Mesodermal cell (in vitro differentiated cells): Measurements from ENCODE around the gene SLC16A14.

ENCODE experiments used
- H3K27ac ChIP-seq: 2 replicates; pipeline ENCODE4 v1.7.0; 2013; ENCODE audit warnings: mild to moderate bottlenecking, low read depth, low read length, moderate library complexity; ENCODE audit not compliant: severe bottlenecking
- H3K36me3 ChIP-seq: 2 replicates; pipeline ENCODE4 v1.7.1; 2013; ENCODE audit warnings: mild to moderate bottlenecking, low read length, moderate library complexity; ENCODE audit not compliant: control insufficient read depth, insufficient read depth
- H3K4me1 ChIP-seq: one replicate; pipeline ENCODE4 v1.7.1; 2013; ENCODE audit warnings: mild to moderate bottlenecking, low read length; ENCODE audit not compliant: insufficient read depth, control insufficient read depth, poor library complexity, severe bottlenecking
- H3K4me3 ChIP-seq: 2 replicates; pipeline ENCODE4 v1.7.0; 2013; ENCODE audit warnings: low read length, control low read depth, mild to moderate bottlenecking; ENCODE audit not compliant: insufficient read depth, poor library complexity, severe bottlenecking; ENCODE audit errors: extremely low read depth
- H3K9me3 ChIP-seq: 2 replicates; pipeline ENCODE4 v1.7.1; 2013; ENCODE audit warnings: mild to moderate bottlenecking, low read length, moderate library complexity; ENCODE audit not compliant: control insufficient read depth
- WGBS, 2 experiments: methylation state at CpG; one replicate each; pipeline ENCODE4 v1.1.5; 2013; ENCODE audit warnings: missing lambda C conversion rate in 2 of 2; ENCODE audit not compliant: insufficient coverage in 2 of 2; 5-methylcytosine and 5-hydroxymethylcytosine counted together

The SLC16A14 gene

DNA sequence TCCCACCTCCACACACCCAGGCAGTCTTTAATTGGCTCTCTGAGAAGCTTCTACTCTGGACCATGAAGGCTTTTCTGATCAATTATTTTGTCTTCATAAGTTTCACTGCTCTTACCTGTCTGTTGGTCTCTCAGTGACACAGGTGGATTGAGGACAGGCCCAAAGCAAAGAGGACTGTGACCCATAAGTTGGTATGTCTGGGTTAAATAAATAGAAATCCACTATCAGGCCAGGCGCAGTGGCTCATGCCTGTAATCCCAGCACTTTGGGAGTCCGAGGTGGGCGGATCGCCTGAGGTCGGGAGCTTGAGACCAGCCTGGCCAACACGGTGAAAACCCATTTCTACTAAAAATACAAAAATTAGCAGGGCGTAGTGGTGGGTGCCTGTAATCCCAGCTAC, 2.7 kb upstream of the SLC16A14 start:
- no peak overlapping the region for H3K4me3 ChIP-seq
- peaks cover 5% of the 10 kb centered on the region for H3K4me1 ChIP-seq
- no peak overlapping the region for H3K27ac ChIP-seq
- H3K9me3 ChIP-seq = no peaks in the 10 kb centered on the region
- WGBS, 2 experiments = 80% methylated on average over 1 of the region's 7 CpGs; no CpG with 5 or more reads in 1 of the 2 experiments
- no peaks in the 10 kb centered on the region for H3K36me3 ChIP-seq

DNA sequence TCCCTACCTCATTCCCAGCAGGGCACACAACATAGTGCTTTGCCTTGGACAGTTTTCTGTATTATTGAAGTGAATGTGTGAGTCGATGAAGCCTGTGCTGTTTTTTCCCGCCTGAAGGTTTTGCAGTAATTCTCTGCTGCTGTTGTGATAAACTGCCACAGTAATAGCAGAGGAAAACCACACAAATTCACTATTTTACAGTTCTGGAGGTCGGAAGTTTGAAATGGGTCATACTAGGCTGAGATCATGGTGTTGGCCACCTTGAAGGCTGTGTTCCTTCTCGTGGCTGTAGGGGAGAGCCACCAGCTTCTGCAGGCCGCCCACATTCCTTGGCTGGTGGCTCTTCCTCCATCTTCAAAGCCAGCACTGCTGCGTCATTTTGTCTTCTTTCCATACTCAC, 678 bp upstream of the SLC16A14 start:
- no peak overlapping the region for H3K27ac ChIP-seq
- peaks cover 5% of the 10 kb centered on the region for H3K4me1 ChIP-seq
- 90 to 92% methylated on average over 3 to 4 of the region's 6 CpGs for whole genome bisulfite sequencing, 2 experiments
- H3K9me3 ChIP-seq = no peaks in the 10 kb centered on the region
- no peaks in the 10 kb centered on the region for H3K36me3 ChIP-seq
- H3K4me3 ChIP-seq = no peak overlapping the region

DNA sequence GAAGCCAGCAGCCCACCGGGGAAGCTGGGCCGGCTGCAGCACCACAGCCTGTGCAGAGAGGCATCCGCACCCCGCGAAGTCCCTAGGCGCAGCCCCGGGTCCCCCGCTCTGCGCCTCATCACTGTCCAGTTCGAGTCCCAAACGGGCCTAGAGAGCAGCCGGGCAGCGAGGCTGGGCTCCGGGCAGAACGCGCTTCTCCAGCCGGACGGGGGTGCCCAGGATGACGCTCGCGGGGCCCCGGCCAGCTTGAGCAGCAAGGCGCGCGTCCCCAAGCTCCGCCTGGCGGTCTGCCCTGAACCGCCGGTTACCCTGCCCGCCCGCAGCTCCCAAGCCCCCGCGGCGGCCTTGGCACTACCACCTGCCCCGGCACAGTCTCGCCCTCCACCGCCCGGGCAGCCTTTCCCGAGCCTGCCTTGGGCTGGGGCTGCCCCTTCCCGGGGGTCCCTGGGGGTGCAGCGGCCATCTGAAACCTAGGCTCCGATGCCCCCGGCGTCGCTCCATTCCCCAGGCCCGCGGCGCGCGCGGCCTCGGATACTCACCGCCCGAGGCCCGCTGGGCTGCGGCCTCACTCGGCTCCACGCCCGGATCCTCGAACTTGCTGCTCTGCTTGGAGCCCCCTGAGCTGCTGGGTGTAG, 591 bp downstream of the SLC16A14 start:
- H3K27ac ChIP-seq = no peak overlapping the region
- no peaks in the 10 kb centered on the region for H3K36me3 ChIP-seq
- peaks cover 5% of the 10 kb centered on the region for H3K4me1 ChIP-seq
- H3K4me3 ChIP-seq = peak overlapping the region; percentile 48
- H3K9me3 ChIP-seq = no peaks in the 10 kb centered on the region
- WGBS, 2 experiments = 0 to 1% methylated on average over 51 to 56 of the region's 60 CpGs

DNA sequence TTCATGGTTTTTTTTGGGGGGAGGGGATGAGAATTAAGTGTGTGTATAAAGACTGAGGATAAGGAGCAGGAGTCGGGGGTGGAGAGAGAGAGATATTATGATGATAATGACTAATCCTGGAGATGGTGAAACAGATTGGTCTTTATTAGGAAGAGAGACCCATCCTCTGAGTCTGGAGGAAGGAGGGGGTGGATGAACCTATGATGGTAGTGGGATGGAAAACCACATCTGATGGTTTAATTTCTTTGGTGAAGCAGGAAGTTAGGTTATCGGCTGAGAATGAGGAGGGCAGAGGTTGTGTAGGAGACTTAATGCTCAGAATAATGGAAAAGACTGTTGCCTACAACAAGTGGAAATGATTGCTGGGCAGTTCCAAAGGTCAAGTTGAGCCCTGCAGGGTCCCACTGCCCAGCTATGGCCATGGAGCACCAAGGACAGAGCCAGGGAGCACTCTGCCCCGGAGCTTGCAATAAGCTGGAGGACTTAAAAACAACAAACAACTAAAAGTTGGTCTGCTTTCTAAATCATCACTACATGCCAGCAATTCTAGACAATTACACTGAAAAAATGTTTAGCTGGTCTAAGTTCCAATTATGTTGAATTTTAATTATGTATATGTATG, 7.9 kb downstream of the SLC16A14 start:
- WGBS, 2 experiments = 100% methylated on average over 2 to 3 of the region's 3 CpGs
- H3K4me3 ChIP-seq = no peak overlapping the region
- no peaks in the 10 kb centered on the region for H3K9me3 ChIP-seq
- H3K36me3 ChIP-seq = no peaks in the 10 kb centered on the region
- H3K4me1 ChIP-seq = no peaks in the 10 kb centered on the region
- no peak overlapping the region for H3K27ac ChIP-seq

DNA sequence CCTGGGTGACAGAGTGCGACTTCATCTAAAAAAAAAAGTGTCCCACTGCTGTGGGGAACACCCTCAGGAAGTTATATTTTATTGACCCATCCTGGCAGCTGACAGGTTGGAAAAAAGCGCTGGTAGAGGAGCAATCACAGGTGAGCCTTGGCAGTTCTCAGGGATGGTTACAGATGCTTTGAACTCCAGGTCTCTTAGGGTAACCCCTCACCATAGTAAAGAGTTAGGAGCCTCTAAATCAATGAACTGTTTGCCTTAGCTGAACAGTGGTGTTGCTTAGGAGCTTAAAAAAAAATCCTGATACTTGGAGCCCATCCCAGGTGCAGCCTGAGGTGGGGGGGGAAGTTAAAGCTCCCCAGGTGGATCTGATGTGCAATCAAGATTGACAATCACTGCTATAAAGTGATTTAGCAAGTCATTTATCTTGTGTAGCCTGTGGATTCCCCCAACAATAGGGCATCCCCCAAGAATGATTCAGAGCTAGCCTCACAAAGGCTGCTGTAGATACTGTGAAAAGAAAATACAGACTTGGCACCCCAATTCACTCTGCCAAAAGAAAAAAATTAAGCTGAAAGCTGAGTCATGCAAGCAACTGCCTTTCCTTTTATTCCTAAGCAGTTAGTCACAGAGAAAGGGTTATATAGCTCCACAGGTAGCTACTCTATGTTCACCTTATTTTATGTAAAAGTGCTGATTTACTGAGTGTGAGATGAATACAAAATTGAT, 14.8 kb downstream of the SLC16A14 start:
- Histone ChIP-seq H3K4me1 (no peaks in the 10 kb centered on the region), H3K9me3 (no peaks in the 10 kb centered on the region), H3K27ac (no peak overlapping the region), H3K4me3 (no peak overlapping the region), H3K36me3 (no peaks in the 10 kb centered on the region)
- WGBS, 2 experiments = 74 to 92% methylated on average over 2 of the region's 2 CpGs

DNA sequence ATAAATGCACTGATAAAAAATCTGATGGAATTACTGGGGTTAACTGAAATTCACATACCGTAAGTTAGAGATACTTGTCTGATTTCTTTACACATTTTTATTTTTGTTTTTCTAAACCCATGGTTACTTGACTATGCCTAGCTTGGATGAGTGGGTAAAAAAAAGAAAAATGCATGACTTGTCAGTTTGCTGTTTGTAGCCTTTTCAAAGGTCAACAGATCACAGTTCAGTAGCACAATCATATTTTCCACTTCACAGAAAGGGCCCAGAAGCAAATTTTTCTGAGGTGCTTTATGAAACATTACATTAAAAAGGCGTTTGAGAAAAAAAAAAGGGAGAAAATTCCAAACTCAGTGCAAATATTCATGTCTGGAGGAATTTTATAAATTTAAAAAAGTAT, 16.4 kb downstream of the SLC16A14 start:
- Histone ChIP-seq H3K4me3 (no peak overlapping the region), H3K4me1 (no peaks in the 10 kb centered on the region), H3K36me3 (no peaks in the 10 kb centered on the region), H3K27ac (no peak overlapping the region), H3K9me3 (no peaks in the 10 kb centered on the region)
- no CpG with 5 or more reads among the region's 2 CpGs for WGBS, 2 experiments

- no peaks in the 10 kb centered on the region for H3K36me3 ChIP-seq
- H3K9me3 ChIP-seq = no peaks in the 10 kb centered on the region
- H3K4me3 ChIP-seq = no peak overlapping the region
- 93 to 100% methylated on average over 1 to 2 of the region's 3 CpGs for WGBS, 2 experiments
- H3K27ac ChIP-seq = no peak overlapping the region
- H3K4me1 ChIP-seq = no peaks in the 10 kb centered on the region
Measured at GRCh38 chr2:230050136-230050535, 18.6 kb downstream of the SLC16A14 start.

GRCh38 chr2:230048010-230048671, 20.6 kb downstream of the SLC16A14 start:
- Histone ChIP-seq H3K9me3 (no peaks in the 10 kb centered on the region), H3K27ac (no peak overlapping the region), H3K4me1 (no peaks in the 10 kb centered on the region), H3K36me3 (no peaks in the 10 kb centered on the region), H3K4me3 (no peak overlapping the region)
- 75 to 83% methylated on average over 1 of the region's 4 CpGs for WGBS, 2 experiments

- no peak overlapping the region for H3K27ac ChIP-seq
- 92 to 95% methylated on average over 15 to 16 of the region's 16 CpGs for WGBS, 2 experiments
- no peaks in the 10 kb centered on the region for H3K4me1 ChIP-seq
- H3K9me3 ChIP-seq = no peaks in the 10 kb centered on the region
- no peaks in the 10 kb centered on the region for H3K36me3 ChIP-seq
- no peak overlapping the region for H3K4me3 ChIP-seq
Measured at GRCh38 chr2:230046491-230046890, 22.2 kb downstream of the SLC16A14 start.

DNA sequence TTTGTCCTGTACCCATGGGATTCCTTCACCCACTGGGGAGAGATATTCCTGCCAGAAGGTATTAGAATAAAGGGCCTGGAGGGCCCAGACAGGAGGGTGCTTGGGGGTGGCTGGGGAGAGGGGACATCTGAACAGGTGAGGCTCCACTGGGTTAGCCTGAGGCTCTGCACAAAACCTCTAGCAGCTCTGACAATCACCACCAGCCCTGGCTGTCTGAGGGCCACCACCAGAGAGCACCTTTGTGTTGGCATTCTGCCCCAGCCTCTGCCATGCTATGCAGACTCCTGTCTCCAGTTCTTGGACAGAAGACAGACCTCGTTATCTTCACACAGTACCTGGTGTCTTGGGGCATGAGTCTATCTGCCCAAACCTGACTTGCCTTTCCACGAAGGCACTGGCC, 25.3 kb downstream of the SLC16A14 start:
- no peaks in the 10 kb centered on the region for H3K4me1 ChIP-seq
- no peaks in the 10 kb centered on the region for H3K9me3 ChIP-seq
- H3K27ac ChIP-seq = no peak overlapping the region
- H3K4me3 ChIP-seq = no peak overlapping the region
- WGBS, 2 experiments = 81 to 100% methylated on average over 2 of the region's 2 CpGs
- no peaks in the 10 kb centered on the region for H3K36me3 ChIP-seq
